ENCODE data around the gene VAT1L.

DNA sequence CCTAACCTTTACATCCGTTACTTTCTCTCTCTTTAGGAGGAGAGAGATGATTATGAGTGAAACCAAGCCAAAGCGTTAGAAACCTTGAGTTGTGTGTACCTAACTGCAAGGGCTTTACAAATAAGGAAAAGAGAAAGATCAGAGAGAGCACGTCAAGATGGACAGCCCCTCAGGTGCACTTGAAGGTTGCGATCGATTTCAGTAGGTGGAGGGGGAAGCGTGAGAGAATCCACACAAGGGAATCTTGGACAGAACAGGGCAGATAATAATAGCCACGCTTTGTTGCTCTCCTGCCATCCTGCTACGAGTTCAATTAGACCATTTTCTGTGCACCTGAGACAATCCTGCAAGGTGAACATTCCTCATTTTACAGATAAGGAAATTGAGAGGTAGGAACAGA, 78.4 kb downstream of the VAT1L start:
- TF ChIP-seq EP300 (IDR thresholded peaks at IDR 0.05): no peak
- no peak for TF ChIP-seq POLR2A (IDR thresholded peaks at IDR 0.05)
- TF ChIP-seq, protein P1, sequence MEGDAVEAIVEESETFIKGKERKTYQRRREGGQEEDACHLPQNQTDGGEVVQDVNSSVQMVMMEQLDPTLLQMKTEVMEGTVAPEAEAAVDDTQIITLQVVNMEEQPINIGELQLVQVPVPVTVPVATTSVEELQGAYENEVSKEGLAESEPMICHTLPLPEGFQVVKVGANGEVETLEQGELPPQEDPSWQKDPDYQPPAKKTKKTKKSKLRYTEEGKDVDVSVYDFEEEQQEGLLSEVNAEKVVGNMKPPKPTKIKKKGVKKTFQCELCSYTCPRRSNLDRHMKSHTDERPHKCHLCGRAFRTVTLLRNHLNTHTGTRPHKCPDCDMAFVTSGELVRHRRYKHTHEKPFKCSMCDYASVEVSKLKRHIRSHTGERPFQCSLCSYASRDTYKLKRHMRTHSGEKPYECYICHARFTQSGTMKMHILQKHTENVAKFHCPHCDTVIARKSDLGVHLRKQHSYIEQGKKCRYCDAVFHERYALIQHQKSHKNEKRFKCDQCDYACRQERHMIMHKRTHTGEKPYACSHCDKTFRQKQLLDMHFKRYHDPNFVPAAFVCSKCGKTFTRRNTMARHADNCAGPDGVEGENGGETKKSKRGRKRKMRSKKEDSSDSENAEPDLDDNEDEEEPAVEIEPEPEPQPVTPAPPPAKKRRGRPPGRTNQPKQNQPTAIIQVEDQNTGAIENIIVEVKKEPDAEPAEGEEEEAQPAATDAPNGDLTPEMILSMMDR (IDR thresholded peaks at IDR 0.05): no peak
- no peak for TF ChIP-seq POLR2AphosphoS5 (IDR thresholded peaks at IDR 0.05)
